Liver (tissue), 5 donors: ENCODE measurements around the gene CAMLG. TPM values are rescaled to one million over a fixed set of nuclear protein-coding genes. Genes with fewer than 3 reads are reported as not detected.

Experiments used
- polyA plus RNA-seq, 2 donors: library from polyadenylated mRNA; stranded (reverse) in 1 of 2; unstranded in 1 of 2; fragments of 200-250 nt in 1 of 2; fragments of >200 nt in 1 of 2; fragmentation: Nextera tagmentation in 1 of 2; extraction: Ambion mirVana in 1 of 2; gene quantifications; one replicate each; pipeline versions ENCODE4 v1.2.1 to v1.2.3, GENCODE V29; 2013 to 2015
- small RNA-seq: library from RNA; depleted of rRNA; stranded (forward); fragments of <200 nt; gene quantifications from one replicate; pipeline ENCODE3, GENCODE V24; 2014
- total RNA-seq, 2 donors: library from RNA; depleted of rRNA; stranded (reverse); fragments of >200 nt; gene quantifications; one replicate each; pipeline ENCODE4 v1.2.3, GENCODE V29; 2014
- donor health status: healthy.
- donor health status: healthy.
- donor health status: healthy.

The CAMLG gene
- total and polyA plus RNA-seq, 4 donors, result 5.2 to 17.0 (median 9.8) TPM

Small RNA genes within 50 kb of the gene (small RNA-seq; reads per million reads assigned to genes)
- gene RNU6-1164P (not detected), gene RNU6-757P (not detected)

Other genes with a start within 250 kb of the CAMLG start
- 10 to 100 TPM in 1 of 2 donors, 1 to 10 TPM in 1; 5.7 to 11.4 TPM for gene JADE2, start 212.9 kb upstream of the CAMLG start, total RNA-seq
- 1 to 10 TPM; 3.9 to 5.3 TPM for gene JADE2, start 212.9 kb upstream of the CAMLG start, polyA plus RNA-seq
- 100 to 1,000 TPM in 1 of 2 donors, 10 to 100 TPM in 1; 36.6 to 212 TPM for gene SAR1B, start 105.7 kb upstream of the CAMLG start, total RNA-seq
- gene SAR1B, start 105.7 kb upstream of the CAMLG start, polyA plus RNA-seq, result 100 to 1,000 TPM in 1 of 2 donors, 10 to 100 TPM in 1; 75.5 to 116 TPM
- 10 to 100 TPM; 21.0 to 46.6 TPM for gene SEC24A, start 89.8 kb upstream of the CAMLG start, total RNA-seq
- gene SEC24A, start 89.8 kb upstream of the CAMLG start, polyA plus RNA-seq, result 10 to 100 TPM; 10.1 to 16.7 TPM
- 10 to 100 TPM; 16.3 to 24.3 TPM for gene DDX46, start 20.2 kb downstream of the CAMLG start, total RNA-seq
- 10 to 100 TPM; 11.2 to 15.7 TPM for gene DDX46, start 20.2 kb downstream of the CAMLG start, polyA plus RNA-seq
- gene C5orf24, start 107.4 kb downstream of the CAMLG start, total RNA-seq, result 10 to 100 TPM; 21.5 to 48.9 TPM
- gene C5orf24, start 107.4 kb downstream of the CAMLG start, polyA plus RNA-seq, result 10 to 100 TPM; 14.5 to 25.3 TPM
- 10 to 100 TPM; 35.3 to 53.1 TPM for gene TXNDC15, start 135.8 kb downstream of the CAMLG start, total RNA-seq
- gene TXNDC15, start 135.8 kb downstream of the CAMLG start, polyA plus RNA-seq, result 10 to 100 TPM; 29.3 to 53.0 TPM
- gene PCBD2, start 166.6 kb downstream of the CAMLG start, total RNA-seq, result 10 to 100 TPM in 1 of 2 donors, 1 to 10 TPM in 1; 8.3 to 12.4 TPM
- 10 to 100 TPM in 1 of 2 donors, 1 to 10 TPM in 1; 5.9 to 12.8 TPM for gene PCBD2, start 166.6 kb downstream of the CAMLG start, polyA plus RNA-seq
- gene CATSPER3, start 229.4 kb downstream of the CAMLG start, total RNA-seq, result under 1 TPM; 0.28 to 0.33 TPM
- gene CATSPER3, start 229.4 kb downstream of the CAMLG start, polyA plus RNA-seq, result under 1 TPM; 0.35 to 0.37 TPM